ENCODE results near the gene FBXW8.
A peak's percentile ranks its signal among the peaks of the same experiment; 100 is the strongest.

The FBXW8 gene, protein sequence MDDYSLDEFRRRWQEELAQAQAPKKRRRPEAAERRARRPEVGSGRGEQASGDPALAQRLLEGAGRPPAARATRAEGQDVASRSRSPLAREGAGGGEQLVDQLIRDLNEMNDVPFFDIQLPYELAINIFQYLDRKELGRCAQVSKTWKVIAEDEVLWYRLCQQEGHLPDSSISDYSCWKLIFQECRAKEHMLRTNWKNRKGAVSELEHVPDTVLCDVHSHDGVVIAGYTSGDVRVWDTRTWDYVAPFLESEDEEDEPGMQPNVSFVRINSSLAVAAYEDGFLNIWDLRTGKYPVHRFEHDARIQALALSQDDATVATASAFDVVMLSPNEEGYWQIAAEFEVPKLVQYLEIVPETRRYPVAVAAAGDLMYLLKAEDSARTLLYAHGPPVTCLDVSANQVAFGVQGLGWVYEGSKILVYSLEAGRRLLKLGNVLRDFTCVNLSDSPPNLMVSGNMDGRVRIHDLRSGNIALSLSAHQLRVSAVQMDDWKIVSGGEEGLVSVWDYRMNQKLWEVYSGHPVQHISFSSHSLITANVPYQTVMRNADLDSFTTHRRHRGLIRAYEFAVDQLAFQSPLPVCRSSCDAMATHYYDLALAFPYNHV
- 9.4 to 15.7 (median 13.9) reads per million in 4 donors for total RNA-seq

DNA sequence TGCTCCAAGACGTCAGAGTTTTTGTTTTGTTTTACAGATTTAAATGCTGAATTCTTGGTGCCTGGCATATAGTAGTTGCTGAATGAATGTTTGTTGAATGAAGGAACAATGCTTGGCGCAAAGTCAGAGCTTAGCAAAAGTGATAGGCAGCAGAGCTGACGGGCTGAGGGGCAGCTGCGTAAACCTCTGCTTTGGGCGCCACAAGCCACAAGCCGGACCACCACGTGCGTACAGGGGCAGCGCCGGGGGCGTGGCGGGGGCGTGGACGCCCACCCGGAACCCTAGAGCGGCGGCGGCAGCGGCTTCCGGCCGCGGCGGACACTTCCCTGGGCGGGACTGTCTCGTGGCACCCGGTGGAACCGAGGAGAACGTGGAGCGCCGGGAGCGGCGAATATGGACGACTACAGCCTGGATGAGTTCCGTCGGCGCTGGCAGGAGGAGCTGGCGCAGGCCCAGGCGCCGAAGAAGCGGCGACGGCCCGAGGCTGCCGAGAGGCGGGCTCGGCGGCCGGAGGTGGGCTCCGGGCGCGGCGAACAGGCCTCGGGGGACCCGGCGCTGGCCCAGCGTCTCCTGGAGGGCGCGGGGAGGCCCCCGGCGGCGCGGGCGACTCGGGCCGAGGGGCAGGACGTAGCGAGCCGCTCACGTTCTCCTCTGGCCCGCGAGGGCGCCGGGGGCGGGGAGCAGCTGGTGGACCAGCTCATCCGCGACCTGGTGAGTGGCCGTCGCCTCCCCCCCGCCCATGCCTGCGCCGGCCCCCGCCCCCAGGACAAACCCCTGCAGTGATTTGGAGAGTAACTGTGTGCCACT is at the start of gene FBXW8:
FBXW8 (plus strand) TSS at position 306 of the 807 bp plus-strand sequence; CDS start at position 394, 88 bp downstream.
- DNase-seq = peak; percentile 15 to 56 (median 35)

DNA sequence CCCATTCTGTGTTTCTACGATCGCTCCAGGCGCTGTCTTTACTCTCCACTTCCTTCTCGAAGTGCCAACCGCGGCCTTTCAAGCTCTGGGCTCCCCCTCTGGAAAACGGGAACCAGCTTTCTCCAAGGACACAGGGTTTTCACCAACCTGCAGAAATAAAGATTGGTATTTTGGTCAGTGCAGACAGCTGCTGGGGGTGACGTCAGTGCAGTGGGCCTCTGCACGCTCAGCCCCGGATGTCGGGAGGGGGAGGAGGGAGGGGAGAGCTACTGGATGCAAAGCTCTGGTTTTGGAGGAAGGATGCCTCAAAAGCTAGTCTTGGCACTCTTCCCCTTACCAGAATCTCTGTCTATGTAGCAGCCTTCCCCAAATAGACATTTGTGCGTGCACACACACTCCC is 49.4 kb upstream of the FBXW8 start:
- peak in 1 of 5 donors; percentile 56 for DNase-seq

DNA sequence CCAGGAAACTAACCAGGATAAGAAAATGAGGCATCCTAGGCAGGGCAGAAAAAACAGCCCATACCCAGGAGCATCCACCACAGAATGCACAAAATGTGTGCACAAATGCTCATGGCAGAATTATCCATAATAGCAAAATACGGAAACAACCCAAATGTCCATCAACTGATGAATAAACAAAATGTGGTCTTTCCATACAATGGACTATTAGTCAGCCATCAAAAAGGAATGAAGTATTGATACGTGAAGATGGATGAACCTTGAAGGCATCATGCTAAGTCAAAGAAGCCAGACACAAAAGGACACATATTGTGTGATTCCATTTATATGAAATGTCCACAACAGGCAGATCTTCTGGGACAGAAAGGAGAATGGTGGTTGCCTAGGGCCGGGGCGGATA is 48.6 kb upstream of the FBXW8 start:
- DNase-seq = no peak

DNA sequence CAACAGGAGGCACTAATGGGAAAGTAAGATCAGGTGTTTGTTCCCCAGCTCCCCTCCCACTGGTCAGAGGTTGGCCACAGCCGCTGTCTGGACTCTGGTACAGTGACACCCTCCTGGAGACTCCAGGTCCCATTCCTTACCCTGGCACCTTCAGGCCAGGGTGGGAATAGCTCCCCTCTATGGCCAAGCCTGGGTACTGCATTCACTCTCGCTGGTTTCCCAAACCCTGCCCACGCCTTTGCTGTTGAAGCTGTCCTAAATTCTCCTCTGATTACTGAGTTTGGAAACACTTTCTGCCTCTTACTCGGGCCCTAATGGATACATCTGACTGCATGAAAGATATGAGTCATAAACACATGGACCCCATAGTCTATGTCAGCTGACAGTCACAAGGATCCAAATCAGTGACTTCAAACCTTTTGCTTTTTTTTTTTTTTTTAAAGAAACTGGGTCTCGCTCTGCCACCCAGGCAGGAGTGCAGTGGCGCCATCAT is 47.4 kb upstream of the FBXW8 start:
- DNase-seq = no peak

DNA sequence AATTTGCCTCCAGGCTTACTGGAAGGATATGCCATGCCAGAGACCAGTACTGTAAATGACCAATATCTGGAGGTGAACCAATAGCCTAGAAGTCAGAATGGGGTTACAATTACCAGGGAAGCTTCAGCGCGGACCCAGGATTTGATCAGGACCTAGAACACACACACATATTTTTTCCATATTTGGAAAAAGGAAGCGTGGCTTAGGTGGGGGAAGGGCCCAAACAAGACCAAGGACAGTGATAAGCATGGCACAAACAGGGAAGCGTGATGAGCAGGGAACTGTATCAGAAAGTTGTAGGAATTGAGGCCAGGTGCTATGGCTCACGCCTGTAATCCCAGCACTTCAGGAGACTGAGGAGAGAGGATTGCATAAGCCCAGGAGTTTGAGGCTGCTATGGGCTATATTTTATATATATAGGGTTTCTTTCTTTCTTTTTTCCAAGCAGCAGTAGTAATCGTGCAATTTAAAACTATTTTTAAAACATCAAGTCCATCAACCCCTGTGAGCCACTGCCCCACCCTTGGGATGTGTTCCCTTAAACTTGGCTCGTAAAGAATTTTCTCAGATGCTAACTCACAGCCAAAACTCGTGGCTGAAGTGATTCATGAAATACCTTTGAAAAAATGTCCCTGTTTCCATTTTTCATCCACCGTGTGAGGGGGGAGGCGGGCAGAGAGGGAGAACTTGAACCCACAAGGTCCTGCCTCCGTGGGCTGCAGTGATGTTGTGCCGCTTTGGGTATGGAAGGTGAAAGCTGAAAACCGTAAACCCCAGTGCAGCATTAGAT is 46.2 kb upstream of the FBXW8 start:
- no peak for DNase-seq

DNA sequence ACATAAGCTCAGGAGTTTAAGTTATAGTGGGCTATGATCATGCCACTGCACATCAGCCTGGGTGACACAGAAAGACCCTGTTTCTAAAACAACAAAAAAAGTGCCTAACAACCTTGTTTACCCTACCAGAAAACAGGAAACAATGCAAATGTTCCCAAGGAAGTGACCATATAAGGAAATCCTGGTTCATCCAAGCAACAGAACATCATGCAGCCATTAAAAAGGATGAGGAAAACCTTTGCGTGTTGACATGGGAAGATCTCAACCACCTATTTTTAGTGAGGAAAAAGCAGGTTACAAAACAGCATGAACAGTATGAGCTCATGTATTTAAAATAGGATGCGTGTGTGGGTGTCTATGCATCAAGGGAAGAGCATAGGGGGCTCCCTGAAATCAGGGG is 43.2 kb upstream of the FBXW8 start:
- no peak for DNase-seq

DNA sequence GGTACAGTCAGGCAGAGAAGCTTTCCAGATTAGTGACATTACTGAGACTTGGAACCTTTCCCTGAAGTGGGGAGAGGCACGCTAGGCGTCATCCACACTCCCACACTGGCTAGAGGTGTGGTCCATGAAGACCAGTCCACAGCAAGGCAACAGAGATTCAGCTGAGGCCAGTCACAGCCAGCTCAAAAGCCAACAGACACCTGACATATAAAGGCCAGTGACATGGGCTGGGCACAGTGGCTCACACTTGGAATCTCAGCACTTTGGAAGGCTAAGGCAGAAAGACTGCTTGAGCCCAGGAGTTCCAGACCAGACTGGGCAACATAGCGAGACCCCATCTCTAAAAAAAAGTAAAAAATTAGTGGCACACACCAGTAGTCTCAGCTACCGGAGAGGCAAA is 40.4 kb upstream of the FBXW8 start:
- DNase-seq = no peak

DNA sequence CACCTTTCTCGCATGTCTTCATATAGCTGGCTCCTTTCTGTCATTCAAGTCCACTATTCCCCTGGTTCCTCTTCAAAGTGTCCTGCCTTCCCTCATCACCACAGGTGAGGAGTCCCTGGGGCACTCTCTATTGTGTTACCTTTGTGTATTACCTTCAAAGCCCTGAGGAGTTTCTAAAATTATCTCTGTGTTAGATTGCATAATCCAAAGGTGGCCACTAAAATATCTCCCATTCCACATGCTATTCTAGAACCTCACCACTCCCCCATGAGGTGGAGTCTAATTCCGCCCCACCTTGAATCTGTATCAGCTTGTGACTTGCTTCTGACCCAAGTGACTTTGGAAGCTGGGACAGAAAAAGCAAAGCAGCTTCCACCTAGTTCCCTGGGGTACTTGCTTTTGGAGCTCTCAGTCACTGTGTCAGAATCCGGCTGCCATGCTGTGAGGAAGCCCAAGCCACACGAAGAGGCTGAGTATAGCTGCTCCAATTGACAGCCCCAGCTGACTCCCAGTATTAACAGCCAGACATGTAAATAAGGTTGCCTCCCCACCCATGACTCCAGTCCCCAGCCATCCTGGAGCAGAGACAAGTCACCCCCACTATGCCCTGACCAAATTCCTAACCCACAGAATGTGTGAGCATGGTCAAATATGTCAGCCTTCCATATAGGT is 36.3 kb upstream of the FBXW8 start:
- no peak for DNase-seq

DNA sequence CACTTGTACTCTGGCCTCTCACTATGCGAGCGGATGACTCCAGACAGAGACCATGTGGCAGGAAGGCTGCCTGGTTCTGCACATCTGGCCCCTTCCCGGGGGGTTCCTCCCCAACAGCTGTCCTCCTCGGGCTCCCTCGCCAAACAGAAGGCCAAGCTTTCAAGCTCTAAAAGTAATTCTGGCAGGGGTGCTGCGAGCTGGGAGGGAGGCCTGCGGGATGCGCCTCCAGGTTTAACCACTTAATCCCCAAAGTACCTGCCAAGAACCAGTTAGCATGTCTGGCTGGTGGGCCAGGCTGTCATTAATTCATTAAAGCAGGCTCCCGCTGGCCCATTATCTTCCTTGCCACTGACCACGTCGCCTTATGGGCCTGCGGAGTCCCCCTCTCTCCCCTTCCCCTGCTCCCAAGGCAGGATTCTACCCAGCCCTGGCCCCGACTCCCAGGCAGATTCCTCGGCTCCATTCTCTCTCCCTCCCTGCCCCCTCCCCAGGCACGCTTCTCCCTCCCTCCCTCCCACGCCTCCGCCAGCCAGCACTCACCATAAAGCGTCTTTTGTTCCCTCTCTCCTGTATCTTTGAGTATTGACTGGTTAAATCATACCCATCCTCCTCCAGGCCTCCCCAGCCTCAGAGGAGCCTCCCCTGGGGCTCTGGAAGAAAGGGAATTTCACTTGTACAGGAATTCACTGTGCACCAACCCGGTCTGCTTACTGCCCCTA is 34.4 kb upstream of the FBXW8 start:
- no peak for DNase-seq

DNA sequence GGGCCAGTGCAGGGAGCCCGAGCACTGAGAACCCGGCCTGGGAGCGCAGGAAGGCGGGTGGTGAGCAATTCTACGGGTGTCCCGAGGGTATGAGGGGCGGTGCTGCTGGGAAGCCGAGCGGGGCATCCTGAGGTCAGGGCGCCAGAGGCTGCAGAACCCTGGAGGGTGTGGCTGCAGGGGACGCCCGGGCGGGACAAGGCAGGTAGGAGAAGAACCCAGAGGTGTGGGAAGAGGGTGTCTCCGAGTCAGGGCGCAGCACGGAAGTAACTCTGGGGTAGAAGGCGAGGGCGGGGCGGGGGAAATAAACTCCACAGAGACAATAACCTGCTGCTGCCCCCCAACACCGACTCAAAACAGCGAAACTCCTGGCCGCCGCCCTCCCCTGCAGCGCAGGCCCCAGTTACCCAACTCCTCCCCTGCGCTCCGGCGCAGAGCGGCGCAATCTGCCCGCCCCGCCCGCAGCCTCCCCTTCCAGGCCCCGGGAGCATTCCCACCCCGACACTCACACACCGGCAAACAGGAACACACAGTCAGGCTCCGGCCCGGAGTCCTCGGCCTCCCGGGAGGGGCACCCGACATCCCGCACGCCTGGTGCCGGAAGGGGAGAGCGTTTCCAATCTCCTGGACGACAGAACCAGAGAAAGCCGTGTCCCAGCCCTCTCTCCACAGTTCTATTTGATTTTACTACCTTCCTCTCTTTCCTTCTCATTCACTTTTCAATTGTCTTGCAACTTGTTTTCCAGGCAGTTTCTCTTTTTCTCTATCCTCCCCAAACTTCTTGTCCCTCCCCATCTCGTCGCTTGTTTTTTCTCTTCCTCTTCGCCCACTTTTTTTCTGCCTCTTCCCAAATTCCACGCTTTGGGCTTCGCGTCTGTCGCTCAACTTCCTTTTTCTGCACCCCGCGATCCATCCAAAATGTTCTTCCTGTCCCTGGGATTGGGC is 31.9 kb upstream of the FBXW8 start:
- no peak for DNase-seq

DNA sequence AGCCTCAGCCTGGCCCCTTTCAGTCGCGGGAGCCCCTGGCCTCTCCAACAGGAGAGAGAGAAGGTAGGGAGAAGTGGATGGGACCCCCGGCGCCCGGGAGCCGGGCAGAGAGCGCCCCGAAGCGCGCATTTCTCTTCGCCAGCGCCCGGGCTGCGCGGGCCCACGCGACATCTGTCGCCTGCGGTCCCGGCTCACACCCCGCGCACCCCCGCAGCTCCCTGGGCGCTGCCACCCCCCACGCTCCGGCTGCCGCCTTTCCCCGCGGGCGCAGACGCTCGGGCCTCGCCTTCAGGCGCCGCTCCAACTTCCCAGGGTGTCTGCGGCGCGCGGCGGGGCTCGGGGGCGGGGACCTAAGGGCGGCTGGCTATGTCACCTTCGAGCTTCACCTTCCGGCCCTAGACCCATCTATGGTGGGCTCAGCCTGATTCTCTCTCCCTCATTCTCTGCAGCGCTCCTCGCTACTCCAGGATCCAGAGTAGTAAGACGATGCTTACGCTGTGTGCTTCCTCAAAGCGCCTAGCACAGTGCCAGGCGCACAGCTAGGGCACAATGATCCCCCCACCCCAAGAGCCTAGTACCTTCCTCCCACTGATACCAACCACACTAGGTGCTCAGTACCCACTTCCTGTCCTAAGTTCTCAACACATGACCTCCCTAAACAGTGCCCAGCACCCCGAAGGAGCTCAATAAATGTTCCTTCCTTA is 31.1 kb upstream of the FBXW8 start:
- no peak for DNase-seq

DNA sequence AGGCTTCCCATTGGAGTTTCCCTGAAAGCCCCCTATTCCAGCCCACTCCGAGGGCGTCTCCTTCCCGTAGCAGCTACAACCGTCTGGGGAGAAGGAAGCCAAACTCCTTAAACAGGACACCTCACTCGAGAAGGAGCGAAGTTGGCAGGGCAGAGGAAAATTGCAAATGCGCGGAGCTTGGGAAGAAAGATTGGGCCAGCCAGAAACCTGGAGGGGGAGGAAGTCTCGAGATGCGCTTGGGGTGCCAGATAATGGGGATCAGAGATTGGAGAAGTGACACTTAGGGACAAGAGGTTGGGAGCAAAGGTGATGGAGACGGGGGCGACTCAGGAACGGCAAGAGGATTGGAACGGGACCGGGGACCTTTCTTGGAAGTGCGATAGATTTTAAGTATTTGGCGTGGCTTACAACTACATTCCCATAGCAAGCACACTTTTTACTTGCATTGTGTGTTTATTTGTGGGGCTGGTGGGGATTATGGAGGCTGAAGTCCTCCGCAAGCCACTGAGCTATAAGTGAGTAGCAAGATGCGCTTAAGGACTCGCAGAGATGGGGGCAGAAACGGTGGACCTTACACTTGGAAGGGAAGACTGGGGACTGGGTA is 30.4 kb upstream of the FBXW8 start:
- DNase-seq = no peak

DNA sequence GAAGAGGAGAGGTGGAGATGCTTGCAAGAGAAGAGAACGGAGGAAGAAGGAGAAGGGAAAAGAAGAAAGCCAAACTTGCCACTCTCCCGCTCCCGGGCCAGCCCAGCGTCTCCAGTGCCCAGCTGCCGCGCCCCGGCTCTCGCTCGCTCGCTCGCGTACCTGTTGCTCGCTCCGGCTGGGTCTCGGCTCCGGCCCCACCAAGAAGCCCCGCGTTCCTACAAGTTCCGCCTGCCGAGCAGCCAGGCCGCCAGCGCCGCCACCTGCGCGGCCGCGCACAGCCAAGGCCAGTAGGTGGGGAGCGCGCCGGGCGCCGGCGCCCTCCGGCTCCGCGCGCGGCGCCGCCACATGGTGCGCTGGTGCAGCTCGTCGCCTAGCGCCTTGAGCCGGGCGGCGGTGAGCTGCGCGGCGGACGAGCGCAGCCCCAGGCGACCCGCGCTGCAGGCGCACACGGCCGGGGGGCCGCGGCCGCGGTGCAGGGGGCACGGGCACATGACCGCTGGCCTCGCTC is 29.9 kb upstream of the FBXW8 start:
- DNase-seq = peak in 2 of 5 donors; percentile 7 to 25

DNA sequence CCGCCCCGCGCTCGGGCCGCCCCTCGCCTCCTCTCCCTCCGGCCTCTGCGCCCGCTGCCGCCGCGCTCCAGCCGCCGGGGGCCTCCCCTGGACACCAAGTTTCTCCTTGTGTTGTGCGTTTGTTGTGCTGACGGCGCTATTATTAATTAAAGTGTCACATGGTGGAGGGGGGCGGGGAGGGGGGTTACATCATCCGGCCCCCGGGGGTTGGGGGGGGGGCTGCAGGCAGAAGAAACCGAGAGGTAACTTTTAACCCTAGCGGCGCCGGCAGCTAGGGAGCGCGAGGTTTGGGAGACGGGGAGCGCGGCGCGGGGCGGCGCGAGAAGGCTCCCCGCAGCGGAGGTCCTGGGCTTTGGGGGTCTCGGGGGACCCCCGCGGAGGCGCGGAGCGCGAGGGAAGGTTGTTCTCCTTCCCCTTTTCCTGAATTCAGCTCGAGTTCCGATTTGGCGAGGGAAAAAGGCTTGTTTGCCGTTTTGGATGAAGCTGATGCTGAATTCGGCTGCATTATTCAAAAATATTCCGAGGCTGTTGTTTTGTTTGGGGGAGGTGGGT is 29.3 kb upstream of the FBXW8 start, which contains the start of gene HRK:
HRK (minus strand) TSS at position 117 of the 552 bp plus-strand sequence. CDS start 134 bp downstream, outside the sequence.
- DNase-seq = no peak

DNA sequence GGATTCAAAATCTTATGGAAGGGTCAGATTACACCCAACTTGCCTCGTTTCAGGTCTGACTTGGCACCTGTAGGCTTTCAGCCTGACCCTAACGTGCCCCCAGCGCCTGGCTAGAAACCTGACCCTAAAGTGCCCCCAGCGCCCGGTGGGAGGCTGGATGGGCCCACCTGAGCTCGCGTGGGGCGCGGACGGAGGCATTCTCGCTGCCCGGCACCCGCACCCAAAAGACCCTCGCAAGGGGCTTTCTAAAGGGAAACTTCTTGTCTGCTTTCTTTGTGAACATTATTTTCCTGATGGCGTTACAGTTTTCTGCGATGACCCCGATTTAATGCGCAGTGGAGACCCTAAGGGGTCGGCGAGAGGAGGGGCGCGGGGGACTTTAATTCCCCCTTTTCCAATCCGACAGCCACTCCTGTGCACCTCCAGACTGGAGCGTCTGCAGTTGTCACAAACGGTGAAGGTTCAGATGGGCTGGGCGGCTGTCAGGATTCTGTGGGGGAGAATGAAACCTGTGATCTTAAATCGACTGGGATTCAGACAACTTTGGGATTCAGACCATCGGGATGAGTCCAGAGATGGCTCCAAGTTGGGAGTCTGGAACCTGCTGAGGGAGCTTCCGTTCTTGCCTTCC is 28.8 kb upstream of the FBXW8 start:
- no peak for DNase-seq

DNA sequence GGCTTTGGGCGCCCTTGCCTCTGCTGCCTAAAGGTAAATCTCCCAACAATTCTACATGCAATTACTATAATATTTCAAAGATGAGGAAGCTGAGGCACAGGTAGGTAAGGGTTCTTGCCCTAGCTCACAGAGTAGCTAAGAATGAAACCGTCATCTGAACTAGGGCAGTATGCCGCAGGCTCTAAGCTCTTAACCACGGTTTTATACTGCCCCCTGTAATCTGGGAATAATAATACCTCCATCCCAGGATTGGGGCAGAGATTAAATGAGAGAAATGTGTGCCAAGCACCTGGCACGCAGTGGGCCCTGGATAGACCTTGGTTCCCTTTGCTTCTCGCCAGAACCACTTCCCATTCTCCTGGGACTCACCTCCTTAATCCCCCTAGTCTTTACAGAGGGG is 28.0 kb upstream of the FBXW8 start:
- no peak for DNase-seq

DNA sequence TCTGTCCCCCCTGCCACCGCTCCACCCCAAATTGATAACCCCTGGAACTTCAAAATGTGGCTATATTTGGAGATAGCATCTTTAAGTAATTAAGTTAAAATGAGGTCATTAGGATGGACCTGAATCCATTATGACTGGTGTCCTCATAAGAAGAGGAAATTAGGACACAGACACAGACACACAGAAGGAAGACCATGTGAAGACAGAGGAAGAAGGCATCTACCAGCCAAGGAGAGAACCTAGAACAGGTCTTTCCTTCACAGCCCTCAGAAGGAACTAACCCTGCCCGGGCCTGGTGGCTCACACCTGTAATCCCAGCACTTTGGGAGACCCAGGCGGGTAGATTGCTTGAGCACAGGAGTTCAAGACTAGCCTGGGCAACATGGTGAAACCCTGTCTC is 25.9 kb upstream of the FBXW8 start:
- DNase-seq = no peak

DNA sequence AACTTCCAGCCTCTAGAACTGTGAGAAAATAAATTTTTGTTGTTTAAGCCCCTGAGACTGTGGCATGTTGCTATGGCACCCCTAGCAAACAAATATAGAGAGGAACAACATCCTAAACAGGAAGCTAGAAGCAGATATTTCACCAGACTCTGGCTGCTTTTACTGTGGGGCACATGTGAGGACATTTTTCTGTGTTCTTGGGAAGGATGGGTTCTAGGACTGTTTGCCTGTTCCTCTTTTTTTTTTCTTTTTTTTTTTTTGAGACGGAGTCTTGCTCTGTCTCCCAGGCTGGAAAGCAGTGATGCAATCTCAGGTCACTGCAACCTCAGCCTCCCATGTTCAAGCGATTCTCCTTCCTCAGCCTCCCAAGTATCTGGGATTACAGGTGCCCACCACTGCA is 25.3 kb upstream of the FBXW8 start:
- DNase-seq = no peak
